HepG2 (cell line): ENCODE results near the gene CAVIN2. TPM values are rescaled to one million over a fixed set of nuclear protein-coding genes. Genes with fewer than 3 reads are reported as not detected.

Source experiments
- ARID2 ChIP-seq: sonication (generic); formaldehyde crosslinking; IDR thresholded peaks from 2 replicates; pipeline ENCODE4 v1.8.1; 2022; ENCODE audit warnings: mild to moderate bottlenecking, missing genetic modification reagents, borderline replicate concordance
- CBFB ChIP-seq: sonication (generic); formaldehyde crosslinking; IDR thresholded peaks from 2 replicates; pipeline ENCODE4 v1.4.0; 2020; ENCODE audit warnings: missing genetic modification reagents
- KLF6 ChIP-seq: IDR thresholded peaks from 2 replicates; pipeline ENCODE4 v1.8.0; 2016; ENCODE audit warnings: missing biosample characterization, missing genetic modification reagents
- MYC ChIP-seq: sonication (generic); formaldehyde crosslinking; IDR thresholded peaks from 2 replicates; pipeline ENCODE4 v1.9.0; 2021; ENCODE audit warnings: missing genetic modification reagents, borderline replicate concordance
- POGZ ChIP-seq: sonication (generic); formaldehyde crosslinking; IDR thresholded peaks from 2 replicates; pipeline ENCODE4 v1.4.0; 2020; ENCODE audit warnings: mild to moderate bottlenecking, missing genetic modification reagents
- RCOR2 ChIP-seq: IDR thresholded peaks from 2 replicates; pipeline ENCODE4 v1.6.1; 2016; ENCODE audit warnings: missing biosample characterization, missing genetic modification reagents
- SNAPC2 ChIP-seq: sonication (generic); formaldehyde crosslinking; IDR thresholded peaks from 2 replicates; pipeline ENCODE4 v1.8.1; 2022; ENCODE audit warnings: mild to moderate bottlenecking, missing genetic modification reagents
- ZNF430 ChIP-seq: sonication (generic); formaldehyde crosslinking; IDR thresholded peaks from 2 replicates; pipeline ENCODE4 v1.9.0; 2021; ENCODE audit warnings: mild to moderate bottlenecking, missing genetic modification reagents
- polyA plus RNA-seq, 8 experiments: library from polyadenylated mRNA; depleted of rRNA in 3 of 8; stranded (reverse) in 7 of 8; unstranded in 1 of 8; fragments of >200 nt; fragmentation: Illumina TruSeq in 4 of 8; extraction: Trizol in 4 of 8; gene quantifications; 2 replicates each; pipeline versions ENCODE4 v1.2.1 to v1.2.3, GENCODE V29; 2011 to 2016; ENCODE audit warnings: low read depth in 4 of 8, missing spikeins in 1 of 8, mixed read lengths in 1 of 8; ENCODE audit not compliant: insufficient read depth in 1 of 8
- total RNA-seq, 5 experiments: library from RNA; depleted of rRNA; stranded (reverse); fragments of >200 nt; fragmentation: Illumina TruSeq; extraction: Trizol; gene quantifications; 2 replicates each; pipeline ENCODE4 v1.2.3, GENCODE V29; 2016; ENCODE audit warnings: low read depth in 1 of 5
- TF ChIP-seq, protein P1 (sequence below): sonication (generic); formaldehyde crosslinking; IDR thresholded peaks from 2 replicates; pipeline ENCODE4 v1.5.1; 2020; ENCODE audit warnings: mild to moderate bottlenecking, missing genetic modification reagents, moderate library complexity
- TF ChIP-seq, protein P2 (sequence below): sonication (generic); formaldehyde crosslinking; conservative IDR thresholded peaks from 2 replicates; pipeline ENCODE4 v1.4.0; 2020; ENCODE audit warnings: mild to moderate bottlenecking, missing genetic modification reagents, moderate library complexity
- TF ChIP-seq, protein P3 (sequence below): sonication (generic); formaldehyde crosslinking; IDR thresholded peaks from 2 replicates; pipeline ENCODE4 v1.4.0; 2020; ENCODE audit warnings: missing genetic modification reagents, mild to moderate bottlenecking, borderline replicate concordance
- TF ChIP-seq, protein P4 (sequence below): fragments of 450-650 bp; IDR thresholded peaks from 2 replicates; pipeline ENCODE4 v1.6.1; 2017
- TF ChIP-seq, protein P5 (sequence below): sonication (generic); formaldehyde crosslinking; IDR thresholded peaks from 2 replicates; pipeline ENCODE4 v1.5.0; 2020; ENCODE audit warnings: mild to moderate bottlenecking, missing genetic modification reagents, borderline replicate concordance

CAVIN2 gene
- total and polyA plus RNA-seq, 2 of the 13 experiments (the other 11 are each of a cell fraction or from before 2014, with no cell fraction given), result 7.6 to 38.8 TPM

DNA sequence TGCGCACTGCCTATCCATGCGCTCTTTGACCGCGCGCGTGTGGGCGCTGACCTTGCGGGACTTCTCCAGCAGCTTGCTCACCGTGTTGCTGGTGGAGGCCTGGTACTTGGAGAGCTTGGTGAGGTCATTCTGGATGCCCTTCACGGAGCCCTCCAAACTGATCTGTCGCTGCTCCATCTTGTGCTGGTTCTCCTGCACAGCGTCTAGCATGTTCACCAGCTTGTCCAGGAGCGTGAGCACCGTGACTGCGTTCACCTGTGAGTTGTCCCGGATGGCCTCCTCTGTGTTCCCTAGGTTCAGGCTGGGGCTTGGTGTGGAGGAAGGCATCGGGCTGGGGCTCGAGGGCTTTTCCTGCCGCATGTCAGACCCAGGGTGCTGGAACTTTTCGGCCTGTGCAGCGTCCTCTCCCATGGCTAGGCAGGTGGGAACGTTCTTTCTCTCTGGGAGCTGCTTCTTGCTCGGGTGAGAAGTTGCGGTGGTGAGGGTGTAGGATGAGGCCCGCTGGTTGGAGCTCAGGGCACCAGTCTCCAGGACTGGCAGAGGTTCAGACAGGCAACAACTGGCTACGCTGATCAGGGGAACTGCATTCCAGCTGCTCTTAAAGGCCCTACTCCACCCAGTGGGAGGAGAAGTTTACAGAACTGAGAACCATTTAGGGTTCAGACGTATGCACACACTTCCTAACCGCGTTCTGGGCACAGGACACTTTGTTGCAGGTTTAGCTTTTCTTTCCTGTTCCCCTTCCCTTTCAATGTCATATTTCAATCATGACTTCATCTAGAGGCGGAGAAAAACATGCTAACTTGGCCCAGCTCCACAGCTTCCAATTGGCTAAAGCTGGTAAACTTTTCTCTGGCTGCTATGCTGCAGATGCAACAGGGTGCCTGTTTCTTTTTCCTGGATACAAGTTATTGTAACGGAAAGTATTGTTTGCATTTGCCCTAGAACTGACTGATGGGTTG lies at the start of gene CAVIN2 (continued):
- TF ChIP-seq CBFB (CRISPR knock-in tag) (0 out of 2 replicates have a peak, but pooled peaks have one; percentile 22), POGZ (CRISPR knock-in tag) (no peak; the same call in none of the 2 replicates), RCOR2 (CRISPR knock-in tag) (peak; percentile 63; the same call in 1 of the 2 replicates), ARID2 (peak; percentile 89; the same call in 1 of the 2 replicates), MYC (peak; percentile 60; the same call in 1 of the 2 replicates), ZNF430 (no peak), SNAPC2 (0 out of 2 replicates have a peak, but pooled peaks have one; percentile 49), KLF6 (0 out of 2 replicates have a peak, but pooled peaks have one; percentile 18)
- TF ChIP-seq, protein P1, sequence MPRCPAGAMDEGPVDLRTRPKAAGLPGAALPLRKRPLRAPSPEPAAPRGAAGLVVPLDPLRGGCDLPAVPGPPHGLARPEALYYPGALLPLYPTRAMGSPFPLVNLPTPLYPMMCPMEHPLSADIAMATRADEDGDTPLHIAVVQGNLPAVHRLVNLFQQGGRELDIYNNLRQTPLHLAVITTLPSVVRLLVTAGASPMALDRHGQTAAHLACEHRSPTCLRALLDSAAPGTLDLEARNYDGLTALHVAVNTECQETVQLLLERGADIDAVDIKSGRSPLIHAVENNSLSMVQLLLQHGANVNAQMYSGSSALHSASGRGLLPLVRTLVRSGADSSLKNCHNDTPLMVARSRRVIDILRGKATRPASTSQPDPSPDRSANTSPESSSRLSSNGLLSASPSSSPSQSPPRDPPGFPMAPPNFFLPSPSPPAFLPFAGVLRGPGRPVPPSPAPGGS (CRISPR knock-in tag), result peak; percentile 12; the same call in 1 of the 2 replicates
- TF ChIP-seq, protein P2, sequence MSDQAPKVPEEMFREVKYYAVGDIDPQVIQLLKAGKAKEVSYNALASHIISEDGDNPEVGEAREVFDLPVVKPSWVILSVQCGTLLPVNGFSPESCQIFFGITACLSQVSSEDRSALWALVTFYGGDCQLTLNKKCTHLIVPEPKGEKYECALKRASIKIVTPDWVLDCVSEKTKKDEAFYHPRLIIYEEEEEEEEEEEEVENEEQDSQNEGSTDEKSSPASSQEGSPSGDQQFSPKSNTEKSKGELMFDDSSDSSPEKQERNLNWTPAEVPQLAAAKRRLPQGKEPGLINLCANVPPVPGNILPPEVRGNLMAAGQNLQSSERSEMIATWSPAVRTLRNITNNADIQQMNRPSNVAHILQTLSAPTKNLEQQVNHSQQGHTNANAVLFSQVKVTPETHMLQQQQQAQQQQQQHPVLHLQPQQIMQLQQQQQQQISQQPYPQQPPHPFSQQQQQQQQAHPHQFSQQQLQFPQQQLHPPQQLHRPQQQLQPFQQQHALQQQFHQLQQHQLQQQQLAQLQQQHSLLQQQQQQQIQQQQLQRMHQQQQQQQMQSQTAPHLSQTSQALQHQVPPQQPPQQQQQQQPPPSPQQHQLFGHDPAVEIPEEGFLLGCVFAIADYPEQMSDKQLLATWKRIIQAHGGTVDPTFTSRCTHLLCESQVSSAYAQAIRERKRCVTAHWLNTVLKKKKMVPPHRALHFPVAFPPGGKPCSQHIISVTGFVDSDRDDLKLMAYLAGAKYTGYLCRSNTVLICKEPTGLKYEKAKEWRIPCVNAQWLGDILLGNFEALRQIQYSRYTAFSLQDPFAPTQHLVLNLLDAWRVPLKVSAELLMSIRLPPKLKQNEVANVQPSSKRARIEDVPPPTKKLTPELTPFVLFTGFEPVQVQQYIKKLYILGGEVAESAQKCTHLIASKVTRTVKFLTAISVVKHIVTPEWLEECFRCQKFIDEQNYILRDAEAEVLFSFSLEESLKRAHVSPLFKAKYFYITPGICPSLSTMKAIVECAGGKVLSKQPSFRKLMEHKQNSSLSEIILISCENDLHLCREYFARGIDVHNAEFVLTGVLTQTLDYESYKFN, result peak; percentile 58; the same call in 1 of the 2 replicates
- TF ChIP-seq, protein P3, sequence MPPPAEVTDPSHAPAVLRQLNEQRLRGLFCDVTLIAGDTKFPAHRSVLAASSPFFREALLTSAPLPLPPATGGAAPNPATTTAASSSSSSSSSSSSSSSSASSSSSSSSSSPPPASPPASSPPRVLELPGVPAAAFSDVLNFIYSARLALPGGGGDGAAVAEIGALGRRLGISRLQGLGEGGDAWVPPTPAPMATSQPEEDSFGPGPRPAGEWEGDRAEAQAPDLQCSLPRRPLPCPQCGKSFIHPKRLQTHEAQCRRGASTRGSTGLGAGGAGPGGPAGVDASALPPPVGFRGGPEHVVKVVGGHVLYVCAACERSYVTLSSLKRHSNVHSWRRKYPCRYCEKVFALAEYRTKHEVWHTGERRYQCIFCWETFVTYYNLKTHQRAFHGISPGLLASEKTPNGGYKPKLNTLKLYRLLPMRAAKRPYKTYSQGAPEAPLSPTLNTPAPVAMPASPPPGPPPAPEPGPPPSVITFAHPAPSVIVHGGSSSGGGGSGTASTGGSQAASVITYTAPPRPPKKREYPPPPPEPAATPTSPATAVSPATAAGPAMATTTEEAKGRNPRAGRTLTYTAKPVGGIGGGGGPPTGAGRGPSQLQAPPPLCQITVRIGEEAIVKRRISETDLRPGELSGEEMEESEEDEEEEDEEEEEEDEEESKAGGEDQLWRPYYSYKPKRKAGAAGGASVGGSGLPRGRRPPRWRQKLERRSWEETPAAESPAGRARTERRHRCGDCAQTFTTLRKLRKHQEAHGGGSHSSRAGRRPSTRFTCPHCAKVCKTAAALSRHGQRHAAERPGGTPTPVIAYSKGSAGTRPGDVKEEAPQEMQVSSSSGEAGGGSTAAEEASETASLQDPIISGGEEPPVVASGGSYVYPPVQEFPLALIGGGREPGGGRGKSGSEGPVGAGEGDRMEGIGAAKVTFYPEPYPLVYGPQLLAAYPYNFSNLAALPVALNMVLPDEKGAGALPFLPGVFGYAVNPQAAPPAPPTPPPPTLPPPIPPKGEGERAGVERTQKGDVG (CRISPR knock-in tag), result peak; percentile 99; the same call in 1 of the 2 replicates
- TF ChIP-seq, protein P4, sequence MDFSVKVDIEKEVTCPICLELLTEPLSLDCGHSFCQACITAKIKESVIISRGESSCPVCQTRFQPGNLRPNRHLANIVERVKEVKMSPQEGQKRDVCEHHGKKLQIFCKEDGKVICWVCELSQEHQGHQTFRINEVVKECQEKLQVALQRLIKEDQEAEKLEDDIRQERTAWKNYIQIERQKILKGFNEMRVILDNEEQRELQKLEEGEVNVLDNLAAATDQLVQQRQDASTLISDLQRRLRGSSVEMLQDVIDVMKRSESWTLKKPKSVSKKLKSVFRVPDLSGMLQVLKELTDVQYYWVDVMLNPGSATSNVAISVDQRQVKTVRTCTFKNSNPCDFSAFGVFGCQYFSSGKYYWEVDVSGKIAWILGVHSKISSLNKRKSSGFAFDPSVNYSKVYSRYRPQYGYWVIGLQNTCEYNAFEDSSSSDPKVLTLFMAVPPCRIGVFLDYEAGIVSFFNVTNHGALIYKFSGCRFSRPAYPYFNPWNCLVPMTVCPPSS, result no peak
- TF ChIP-seq, protein P5, sequence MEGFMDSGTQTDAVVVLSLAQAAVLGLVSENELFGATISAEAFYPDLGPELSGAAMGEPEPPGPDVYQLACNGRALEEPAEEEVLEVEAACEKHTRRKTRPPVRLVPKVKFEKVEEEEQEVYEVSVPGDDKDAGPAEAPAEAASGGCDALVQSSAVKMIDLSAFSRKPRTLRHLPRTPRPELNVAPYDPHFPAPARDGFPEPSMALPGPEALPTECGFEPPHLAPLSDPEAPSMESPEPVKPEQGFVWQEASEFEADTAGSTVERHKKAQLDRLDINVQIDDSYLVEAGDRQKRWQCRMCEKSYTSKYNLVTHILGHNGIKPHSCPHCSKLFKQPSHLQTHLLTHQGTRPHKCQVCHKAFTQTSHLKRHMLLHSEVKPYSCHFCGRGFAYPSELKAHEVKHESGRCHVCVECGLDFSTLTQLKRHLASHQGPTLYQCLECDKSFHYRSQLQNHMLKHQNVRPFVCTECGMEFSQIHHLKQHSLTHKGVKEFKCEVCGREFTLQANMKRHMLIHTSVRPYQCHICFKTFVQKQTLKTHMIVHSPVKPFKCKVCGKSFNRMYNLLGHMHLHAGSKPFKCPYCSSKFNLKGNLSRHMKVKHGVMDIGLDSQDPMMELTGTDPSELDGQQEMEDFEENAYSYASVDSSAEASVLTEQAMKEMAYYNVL (CRISPR knock-in tag), result peak; percentile 22; the same call in 1 of the 2 replicates
